Measurements from ENCODE around the gene P3H3.
A peak's percentile ranks its signal among the peaks of the same experiment; 100 is the strongest.

The P3H3 gene, protein sequence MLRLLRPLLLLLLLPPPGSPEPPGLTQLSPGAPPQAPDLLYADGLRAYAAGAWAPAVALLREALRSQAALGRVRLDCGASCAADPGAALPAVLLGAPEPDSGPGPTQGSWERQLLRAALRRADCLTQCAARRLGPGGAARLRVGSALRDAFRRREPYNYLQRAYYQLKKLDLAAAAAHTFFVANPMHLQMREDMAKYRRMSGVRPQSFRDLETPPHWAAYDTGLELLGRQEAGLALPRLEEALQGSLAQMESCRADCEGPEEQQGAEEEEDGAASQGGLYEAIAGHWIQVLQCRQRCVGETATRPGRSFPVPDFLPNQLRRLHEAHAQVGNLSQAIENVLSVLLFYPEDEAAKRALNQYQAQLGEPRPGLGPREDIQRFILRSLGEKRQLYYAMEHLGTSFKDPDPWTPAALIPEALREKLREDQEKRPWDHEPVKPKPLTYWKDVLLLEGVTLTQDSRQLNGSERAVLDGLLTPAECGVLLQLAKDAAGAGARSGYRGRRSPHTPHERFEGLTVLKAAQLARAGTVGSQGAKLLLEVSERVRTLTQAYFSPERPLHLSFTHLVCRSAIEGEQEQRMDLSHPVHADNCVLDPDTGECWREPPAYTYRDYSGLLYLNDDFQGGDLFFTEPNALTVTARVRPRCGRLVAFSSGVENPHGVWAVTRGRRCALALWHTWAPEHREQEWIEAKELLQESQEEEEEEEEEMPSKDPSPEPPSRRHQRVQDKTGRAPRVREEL

DNA sequence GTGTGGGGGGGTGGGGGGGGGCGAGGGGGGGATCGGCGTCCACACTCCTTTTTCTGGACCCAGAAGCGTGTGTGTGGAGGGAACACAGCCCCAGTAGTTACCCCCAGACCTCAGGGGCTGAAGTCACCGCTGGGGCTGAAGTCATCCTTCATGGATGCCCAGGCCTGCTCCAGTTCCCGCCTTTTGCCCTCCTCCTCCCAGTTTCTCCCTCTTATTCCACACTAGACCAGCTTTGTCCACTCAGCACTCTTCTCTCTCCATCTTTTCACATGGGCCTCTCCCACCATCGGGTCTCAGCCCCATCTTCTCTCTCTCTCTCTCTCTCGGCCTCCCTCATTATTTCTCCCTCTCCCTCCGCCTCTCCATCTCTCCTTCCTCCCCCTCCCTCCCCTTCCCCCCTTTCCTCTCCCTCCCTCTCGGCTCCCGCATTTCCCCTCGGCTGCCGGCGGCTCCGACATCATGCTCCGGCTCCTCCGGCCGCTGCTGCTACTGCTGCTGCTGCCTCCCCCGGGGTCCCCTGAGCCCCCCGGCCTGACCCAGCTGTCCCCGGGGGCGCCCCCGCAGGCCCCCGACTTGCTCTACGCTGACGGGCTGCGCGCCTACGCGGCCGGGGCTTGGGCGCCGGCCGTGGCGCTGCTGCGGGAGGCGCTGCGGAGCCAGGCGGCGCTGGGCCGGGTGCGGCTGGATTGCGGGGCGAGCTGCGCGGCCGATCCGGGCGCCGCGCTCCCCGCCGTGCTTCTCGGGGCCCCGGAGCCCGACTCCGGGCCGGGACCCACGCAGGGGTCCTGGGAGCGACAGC, at the start of gene P3H3:
P3H3 (plus strand) TSS at position 426 of the 799 bp plus-strand sequence; CDS start at position 460, 34 bp downstream.
- DNase-seq (ENCODE audit: low spot score): peak; percentile 68

DNA sequence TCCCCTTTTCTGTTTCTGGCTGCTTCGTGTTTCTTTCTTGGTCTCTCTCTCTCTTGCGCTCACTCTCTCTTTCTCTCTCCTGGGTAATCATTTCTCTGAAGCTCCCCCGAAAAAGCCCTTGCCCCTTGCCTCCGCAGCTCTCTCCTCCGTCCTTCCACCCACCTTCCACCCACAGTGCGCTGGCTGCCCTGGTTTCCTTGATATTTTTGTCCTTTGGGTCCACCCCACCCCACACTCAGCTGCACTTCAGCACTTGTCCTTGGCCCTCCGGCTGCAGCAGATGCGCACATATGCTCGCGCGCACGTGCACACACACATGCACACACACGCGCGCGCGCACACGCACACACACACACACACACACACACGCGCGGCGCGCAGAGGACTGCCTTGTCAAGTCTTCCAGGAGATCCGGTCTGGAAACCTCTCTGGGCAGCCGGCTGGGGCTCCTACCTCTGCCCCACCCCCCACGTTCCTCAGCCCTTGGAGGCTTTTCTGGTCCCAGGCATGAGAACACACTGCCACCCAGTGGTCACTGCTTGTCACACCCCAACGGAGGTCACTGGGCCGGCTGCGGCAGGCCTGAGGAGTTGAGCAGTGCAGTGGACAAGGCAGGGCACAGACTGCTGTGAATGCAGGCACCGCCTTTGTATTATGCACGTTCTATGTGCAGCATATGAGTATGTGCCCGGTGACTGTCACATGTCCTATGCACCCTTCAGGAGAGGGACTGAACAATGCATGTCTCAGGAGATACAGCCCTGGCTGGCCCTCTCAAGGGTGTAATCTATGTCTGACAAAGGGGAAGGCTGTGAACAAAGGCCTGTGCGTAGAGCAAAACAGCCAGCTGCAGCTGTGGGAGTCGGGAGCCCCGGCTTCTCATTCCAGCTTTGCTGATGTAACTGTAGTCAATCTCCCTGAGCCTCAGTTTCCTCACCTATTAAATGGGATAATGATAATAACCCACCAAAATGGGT, 49.3 kb upstream of the P3H3 start:
- DNase-seq (ENCODE audit: low spot score): peak; percentile 90

DNA sequence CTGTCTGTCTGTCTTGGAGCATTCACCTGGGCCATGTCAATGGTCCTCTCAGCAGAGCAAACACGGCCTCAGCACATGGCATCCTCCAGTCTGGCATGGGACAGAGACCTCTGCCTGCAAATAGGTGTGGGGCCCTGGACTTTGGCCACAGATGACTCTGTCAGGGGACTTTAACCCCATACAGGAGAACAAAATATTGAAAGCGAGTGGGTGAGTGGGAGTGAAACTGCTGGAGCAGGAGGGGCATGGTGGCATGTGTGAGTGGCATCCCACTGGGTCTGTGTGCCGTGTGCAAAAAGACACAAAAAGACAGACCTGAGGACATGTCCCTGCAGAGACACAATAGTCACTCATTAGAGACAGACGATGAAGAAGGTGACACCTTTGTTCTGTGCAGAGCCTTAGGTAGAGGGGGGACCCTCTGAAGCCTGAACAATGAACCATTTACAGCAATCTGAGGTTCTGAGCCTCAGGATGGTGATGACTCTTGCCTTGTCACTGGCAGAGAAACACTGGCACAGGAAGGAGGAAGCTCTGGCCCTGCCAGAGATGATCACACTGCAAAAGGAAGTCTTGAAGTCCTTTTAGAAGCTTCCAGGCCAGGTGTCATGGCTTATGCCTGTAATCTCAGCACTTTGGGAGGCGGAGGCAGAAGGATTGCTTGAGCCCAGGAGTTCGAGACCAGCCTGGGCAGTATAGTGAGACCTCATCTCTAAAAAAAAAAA, 48.3 kb upstream of the P3H3 start:
- DNase-seq (ENCODE audit: low spot score): no peak

DNA sequence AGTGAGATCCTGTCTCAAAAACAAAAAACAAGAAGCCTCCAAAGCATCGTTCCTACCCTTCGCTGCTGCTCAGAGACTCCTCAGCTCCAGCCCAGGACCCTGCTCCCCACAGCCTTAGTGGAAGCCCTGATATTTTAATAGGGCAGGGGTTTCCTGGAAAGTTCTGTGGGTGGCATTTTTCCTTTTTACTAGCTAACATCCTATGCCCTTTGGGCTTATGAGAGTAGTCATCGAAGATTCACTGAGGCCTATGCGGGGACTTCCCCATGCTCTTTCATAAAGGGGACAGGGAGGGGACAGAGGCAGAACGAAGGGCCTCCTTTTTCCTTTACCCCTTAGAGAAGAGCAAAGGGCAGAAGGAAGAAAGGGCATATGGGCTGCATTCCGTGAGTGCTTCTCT, 47.6 kb upstream of the P3H3 start:
- no peak for DNase-seq (ENCODE audit: low spot score)

DNA sequence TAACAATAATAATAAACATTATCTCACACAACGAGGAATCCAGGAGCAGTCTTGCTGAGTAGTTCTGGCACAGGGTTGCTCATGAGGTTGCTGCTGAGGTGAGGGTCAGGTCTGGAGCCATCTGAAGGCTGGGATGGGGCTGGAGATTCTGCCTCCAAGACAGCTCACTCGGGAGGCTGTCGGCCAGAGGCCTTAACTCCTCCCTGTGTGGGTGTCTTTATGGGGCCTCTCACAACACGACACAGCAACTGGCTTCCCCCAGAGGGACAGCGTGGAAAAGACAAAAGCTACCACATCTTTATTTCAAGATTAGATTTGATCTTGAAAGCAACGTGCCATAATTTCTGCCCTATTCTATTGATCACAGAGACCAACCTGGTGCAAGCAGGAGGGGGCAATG, 46.1 kb upstream of the P3H3 start:
- no peak for DNase-seq (ENCODE audit: low spot score)

DNA sequence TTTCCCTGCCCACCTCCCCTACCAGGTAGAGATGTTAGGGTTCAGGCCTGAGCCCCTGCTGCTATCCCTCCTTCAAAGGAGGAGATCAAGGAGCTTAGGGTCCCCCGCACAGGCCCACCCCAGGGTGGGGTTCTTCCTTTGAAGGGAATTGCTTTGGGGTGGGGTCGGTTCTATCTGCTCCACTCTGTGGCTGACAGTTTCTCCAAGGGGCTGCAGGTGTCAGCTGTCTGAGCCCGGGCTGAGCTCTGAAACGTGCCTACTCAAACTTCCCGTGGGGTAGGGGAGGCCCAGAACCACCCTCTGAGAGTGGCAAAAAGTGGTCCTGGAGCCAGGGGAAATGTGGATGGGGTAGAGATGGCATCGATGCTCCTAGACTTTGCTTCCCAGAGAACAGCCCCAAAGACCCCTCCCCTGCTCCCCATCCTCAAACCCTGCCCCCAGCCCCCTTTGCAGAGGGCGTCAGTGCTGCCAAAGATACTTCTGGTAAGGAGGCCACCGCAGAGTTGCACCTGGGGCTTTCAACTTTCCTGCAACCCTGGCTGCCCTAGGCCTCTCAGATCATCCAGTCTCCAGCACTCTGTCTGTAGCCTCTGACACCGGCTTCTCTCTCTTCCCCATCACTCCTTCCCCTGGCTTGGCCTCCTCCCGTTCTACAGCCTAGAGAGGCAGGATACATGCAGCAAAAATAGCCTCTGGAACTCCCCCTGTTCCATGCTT, 45.2 kb upstream of the P3H3 start:
- no peak for DNase-seq (ENCODE audit: low spot score)

DNA sequence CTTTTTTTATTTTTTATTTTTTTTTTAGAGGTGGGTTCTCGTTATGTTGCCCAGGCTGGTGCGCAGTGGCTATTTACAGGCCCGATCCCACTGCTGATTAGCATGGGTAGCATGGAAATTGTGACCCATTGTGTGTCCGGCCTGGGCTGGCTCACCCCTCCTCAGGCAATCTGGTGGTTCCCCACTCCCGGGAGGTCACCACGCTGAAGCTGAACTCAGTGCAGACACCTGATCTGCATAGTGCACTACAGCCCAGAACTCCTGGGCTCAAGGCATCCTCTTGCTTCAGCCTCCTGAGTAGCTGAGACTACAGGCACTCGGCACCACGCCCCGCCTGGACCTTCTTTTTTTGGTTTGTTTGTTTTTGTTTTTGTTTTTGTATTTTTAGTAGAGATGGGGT, 44.4 kb upstream of the P3H3 start:
- DNase-seq (ENCODE audit: low spot score): no peak

DNA sequence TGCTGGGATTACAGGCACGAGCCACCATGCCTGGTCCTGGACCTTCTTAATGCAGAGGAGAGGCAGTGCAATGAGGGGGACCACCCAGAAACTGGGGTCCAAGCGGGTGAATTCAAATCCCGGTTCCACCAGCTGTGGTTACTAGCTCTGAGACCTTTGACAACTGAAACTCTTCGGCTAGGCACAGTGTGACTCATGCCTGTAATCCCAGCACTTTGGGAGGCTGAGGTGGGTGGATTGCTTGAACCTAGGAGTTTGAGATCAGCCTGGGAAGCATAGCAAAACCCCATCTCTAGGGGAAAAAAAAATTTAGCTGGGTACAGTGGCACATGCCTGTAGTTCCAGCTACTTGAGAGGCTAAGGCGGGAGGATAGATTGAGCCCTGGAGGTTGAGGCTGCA, 43.9 kb upstream of the P3H3 start:
- no peak for DNase-seq (ENCODE audit: low spot score)

DNA sequence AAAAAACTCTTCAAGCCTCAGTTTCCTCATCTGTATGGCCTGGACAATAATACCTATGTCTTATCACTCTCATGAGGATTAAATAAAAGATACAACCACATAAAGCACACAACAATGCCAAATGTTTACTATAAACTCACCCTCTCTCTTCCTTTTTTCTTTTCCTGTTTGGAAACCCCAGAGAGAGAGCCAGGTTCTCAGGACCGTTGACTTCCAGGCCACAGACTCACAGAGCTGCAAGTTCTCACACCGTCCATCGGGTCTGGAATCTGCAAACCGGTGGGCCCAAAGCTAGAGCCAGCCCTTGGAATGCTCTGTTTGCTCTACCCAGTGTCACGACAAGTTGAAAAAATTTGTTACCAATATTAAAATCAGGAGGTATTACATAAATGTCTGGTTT, 43.4 kb upstream of the P3H3 start:
- DNase-seq (ENCODE audit: low spot score): no peak

DNA sequence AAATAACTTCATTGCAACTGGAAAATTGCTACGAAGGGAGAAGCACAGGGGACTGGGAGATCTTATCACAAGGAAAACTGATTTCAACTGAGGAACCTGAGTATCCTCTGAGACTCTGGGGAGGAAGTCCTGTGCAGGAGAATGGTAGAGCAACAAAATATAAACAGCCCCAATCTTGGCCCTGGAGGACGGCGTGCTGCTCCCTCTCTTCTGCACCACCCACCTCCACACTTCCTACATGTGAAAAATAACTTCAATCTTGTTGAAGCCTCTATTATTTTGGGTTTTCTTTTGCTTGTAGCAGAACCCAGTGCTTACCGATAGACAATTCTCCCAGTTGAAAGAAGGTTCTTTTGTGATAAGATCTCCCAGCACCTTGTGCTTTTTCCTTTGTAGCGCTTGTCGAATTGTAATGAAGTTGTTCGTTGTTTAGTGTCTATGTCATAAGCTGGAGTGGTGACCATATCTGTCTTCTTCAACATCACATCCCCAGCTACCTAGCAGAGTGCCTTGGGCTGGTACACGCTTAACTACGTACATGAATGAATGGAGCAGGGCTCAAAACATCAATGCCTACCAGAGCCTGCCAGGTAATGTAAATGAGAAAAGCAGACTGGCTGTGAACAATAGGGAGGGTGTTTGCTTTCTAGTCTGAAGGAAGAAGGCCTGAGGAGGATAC, 41.7 kb upstream of the P3H3 start:
- no peak for DNase-seq (ENCODE audit: low spot score)

DNA sequence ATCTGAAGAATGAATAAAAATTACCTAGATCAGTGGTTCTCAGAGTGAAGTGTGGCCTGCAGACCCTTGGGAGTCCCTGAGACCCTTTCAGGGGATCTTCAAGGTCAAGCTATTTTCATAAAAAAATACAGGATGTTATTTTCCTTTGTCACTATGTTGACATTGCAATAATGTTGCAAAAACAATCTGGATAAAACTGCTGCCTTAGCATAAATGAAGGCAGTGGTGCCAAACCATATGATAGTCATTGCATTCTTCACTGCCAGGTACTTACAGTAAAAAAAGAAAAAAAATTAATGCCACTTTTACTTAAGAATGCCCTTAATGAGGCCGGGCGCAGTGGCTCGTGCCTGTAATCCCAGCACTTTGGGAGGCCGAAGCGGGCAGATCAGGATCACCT, 40.9 kb upstream of the P3H3 start:
- DNase-seq (ENCODE audit: low spot score): no peak

DNA sequence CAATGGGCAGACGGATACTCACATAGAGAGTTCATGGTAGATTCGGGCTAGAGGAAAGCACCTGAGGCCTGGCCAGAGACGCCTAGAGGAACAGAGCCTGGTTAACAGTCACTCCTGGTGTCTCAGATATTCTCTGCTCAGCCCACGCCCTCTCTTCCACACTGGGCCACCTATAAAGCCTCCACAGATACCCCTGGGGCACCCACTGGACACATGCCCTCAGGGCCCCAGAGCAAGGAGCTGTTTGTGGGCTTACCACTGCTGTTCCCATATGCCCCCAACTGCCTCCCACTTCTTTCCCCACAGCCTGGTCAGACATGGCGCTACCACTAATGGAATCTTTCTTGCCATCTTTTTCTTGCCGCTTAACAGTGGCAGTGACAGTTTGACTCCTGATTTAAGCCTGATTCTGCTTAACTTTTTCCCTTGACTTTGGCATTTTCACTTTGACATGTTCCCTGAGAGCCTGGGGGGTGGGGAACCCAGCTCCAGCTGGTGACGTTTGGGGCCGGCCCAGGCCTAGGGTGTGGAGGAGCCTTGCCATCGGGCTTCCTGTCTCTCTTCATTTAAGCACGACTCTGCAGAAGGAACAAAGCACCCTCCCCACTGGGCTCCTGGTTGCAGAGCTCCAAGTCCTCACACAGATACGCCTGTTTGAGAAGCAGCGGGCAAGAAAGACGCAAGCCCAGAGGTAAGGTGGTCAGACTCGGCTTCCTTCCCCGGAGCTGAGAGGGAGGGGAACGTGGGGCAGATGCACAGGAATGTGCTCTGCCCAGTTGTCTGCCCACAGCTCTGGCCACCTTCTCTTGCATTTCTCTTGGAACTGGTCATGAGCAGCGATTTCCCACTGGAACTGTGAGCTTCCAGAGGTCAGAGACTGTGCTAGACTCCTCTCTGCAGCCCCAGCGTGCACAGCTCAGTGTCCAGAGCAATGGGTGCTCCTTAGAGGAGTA, 39.0 kb upstream of the P3H3 start, which contains the start of gene CD4:
CD4 (plus strand) TSS at position 557 of the 953 bp plus-strand sequence. CDS start 10,611 bp downstream, outside the sequence.
- no peak for DNase-seq (ENCODE audit: low spot score)

DNA sequence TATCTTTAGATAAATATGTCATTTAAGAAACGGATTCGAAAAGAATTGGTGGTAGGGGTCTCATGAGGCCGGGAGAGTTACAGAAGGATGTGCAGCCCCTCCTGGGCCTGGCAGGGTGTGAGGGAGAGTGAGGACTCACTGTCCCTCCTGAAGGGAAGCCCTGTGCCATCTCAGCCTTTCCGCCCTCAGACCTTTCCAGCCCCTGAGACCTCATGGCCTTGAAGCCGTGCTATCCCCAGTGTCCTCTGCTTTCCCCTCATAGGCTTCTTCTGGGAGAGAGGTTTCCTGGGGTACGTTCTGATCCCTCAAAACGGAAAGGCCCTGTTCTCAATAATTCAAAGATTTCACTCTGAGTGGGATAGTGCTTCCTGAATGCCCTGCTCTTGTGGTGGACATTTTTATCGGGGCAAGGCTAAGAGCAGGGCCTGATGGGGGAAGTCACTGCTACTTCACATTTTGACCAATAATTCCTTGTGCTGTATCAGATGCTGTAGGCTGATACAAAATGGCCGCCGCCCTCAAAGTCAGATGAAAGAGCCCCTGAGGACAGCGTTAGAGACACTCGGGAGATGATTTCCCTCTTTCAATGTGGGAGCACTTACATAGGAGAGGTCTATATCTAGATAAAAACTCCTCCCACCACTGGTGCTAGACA, 37.6 kb upstream of the P3H3 start:
- DNase-seq (ENCODE audit: low spot score): no peak

DNA sequence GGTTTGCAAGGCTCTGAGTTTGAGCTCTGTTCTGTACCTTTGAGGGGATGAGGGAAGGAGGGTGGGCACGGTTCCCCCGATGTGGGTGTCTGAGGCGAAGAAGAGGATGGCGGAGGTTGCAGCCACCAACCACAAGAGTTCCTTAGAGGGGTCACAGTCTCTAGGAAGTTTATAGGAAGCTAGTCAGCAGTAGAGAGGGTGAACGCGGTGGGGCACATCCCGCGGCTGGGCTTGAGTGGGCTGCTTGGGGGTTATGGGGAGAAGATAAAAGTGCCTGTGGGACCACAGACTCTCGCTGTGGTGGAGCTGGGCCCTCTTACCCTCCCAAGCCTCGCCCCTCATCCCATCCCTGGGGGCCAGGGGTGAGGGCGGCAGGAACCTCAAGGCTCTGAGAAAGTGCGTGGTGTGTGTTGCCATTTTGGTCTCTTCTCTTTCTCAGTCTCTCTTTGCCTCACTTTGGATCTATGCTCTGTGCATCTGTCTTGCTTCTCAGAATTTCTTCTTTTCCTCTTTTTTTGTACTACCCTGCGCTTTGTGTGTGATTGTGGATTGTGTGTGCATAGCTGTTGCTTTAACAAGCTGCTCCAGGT, 36.2 kb upstream of the P3H3 start:
- no peak for DNase-seq (ENCODE audit: low spot score)

DNA sequence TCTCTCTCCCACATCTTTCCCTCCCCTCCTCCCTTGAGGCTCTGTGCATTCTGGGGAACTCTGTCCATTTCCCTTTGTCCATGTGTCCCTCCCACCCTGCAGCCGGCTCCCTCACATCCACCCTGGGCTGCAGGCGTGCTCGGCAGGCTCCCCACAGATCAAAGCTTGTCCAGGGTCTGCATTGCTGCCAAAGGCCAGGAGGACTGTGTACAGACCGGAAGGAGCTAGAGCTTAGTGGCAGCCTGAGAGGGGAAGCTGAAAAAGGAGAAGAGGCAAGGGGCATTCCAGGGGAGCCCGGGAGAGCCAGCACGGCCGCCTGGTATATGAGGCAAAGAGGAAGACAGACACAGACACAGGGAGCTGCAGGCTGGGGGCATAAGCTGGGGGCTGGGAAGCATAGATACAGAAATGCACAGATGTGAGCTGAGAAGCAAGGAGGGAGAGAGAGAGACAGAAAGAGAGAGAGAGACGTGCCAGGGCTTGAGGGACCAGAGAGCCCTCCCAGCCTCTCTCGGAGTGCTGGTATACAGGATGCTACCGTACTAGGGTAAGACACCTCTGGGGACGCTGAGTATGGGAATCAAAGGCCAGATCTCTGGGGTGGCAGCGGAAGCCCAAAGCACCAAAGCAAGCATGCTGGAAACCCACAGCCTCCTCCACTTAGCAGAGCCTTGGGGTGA, 35.5 kb upstream of the P3H3 start:
- DNase-seq (ENCODE audit: low spot score): no peak

DNA sequence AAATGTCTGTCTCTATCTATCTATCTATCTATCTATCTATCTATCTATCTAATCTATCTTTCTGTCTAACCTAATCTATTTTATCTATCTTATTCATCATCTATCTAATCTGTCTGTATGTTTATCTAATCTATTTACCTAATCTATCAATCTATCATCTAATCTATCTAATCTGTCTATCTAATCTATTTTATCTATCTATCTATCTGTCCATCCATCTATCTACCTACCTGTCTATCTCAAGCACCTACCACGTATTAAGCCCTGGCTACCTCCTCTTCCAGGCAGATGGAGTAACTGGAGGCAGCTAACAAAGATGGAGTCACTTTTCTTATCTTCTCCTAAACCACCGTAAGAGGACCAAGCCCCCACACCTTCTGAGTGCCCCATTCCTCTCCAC, 33.1 kb upstream of the P3H3 start:
- no peak for DNase-seq (ENCODE audit: low spot score)

DNA sequence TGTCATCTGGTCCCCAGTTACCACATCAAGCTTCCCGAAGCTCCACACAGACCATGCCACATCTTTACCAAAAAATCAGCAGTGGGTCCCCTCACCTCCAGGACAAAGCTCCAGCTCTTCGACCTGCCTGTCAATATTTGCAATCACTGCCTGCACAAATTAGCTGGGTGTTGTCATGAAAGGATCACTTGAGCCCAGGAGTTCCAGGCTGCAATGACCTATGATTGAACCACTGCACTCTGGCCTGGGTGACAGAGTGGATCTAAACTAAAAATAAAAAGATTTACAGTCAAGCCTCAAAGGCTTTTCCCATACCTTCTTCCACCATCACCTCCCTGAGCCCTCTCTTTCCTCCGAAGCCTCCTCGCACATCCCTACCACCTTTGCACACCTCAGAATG, 31.6 kb upstream of the P3H3 start:
- no peak for DNase-seq (ENCODE audit: low spot score)

Data from RKO (cell line).